Activated CD4-positive, alpha-beta T cell treated with anti-CD3 and anti-CD28 coated beads for 24 hours (primary cell): Measurements from ENCODE around the gene NLGN1.

Experiments used
- DNase-seq, 2 donors: peaks; one replicate each; pipeline ENCODE4 v3.0.0-alpha.2; 2020; ENCODE audit warnings: low read depth in 2 of 2

NLGN1 gene

GRCh38 chr3:173838644-173839043 lies 441.1 kb downstream of the NLGN1 start:
- no peak for DNase-seq

- DNase-seq = no peak
Observed at GRCh38 chr3:173839859-173840258, 442.3 kb downstream of the NLGN1 start.

GRCh38 chr3:173841334-173841733 lies 443.8 kb downstream of the NLGN1 start:
- DNase-seq = no peak

GRCh38 chr3:173843060-173843459 lies 445.5 kb downstream of the NLGN1 start:
- DNase-seq = no peak

- no peak for DNase-seq
Observed at GRCh38 chr3:173846584-173846983, 449.0 kb downstream of the NLGN1 start.

GRCh38 chr3:173849489-173849888 lies 451.9 kb downstream of the NLGN1 start:
- DNase-seq = no peak

GRCh38 chr3:173857154-173857553 lies 459.6 kb downstream of the NLGN1 start:
- no peak for DNase-seq

- no peak for DNase-seq
Observed at GRCh38 chr3:173862701-173863100, 465.2 kb downstream of the NLGN1 start.

- DNase-seq = no peak
Observed at GRCh38 chr3:173863551-173863950, 466.0 kb downstream of the NLGN1 start.

GRCh38 chr3:173865900-173866498 lies 468.5 kb downstream of the NLGN1 start:
- DNase-seq = no peak

GRCh38 chr3:173869766-173870165 lies 472.2 kb downstream of the NLGN1 start:
- no peak for DNase-seq

- DNase-seq = no peak
Observed at GRCh38 chr3:173870976-173871375, 473.4 kb downstream of the NLGN1 start.

GRCh38 chr3:173875790-173876189 lies 478.2 kb downstream of the NLGN1 start:
- no peak for DNase-seq

- DNase-seq = no peak
Observed at GRCh38 chr3:173876476-173876875, 478.9 kb downstream of the NLGN1 start.

- no peak for DNase-seq
Observed at GRCh38 chr3:173887888-173888287, 490.3 kb downstream of the NLGN1 start.

- DNase-seq = no peak
Observed at GRCh38 chr3:173889596-173889995, 492.1 kb downstream of the NLGN1 start.

- DNase-seq = no peak
Observed at GRCh38 chr3:173890091-173890490, 492.5 kb downstream of the NLGN1 start.

- no peak for DNase-seq
Observed at GRCh38 chr3:173891272-173892100, 493.9 kb downstream of the NLGN1 start.

GRCh38 chr3:173892547-173892946 lies 495.0 kb downstream of the NLGN1 start:
- no peak for DNase-seq

- DNase-seq = no peak
Observed at GRCh38 chr3:173893066-173893465, 495.5 kb downstream of the NLGN1 start.

- DNase-seq = no peak
Observed at GRCh38 chr3:173893835-173894234, 496.3 kb downstream of the NLGN1 start.

- DNase-seq = no peak
Observed at GRCh38 chr3:173897631-173898030, 500.1 kb downstream of the NLGN1 start.

GRCh38 chr3:173901649-173902048 lies 504.1 kb downstream of the NLGN1 start:
- DNase-seq = no peak
